ENCODE data around the gene CAD. TPM values are rescaled to one million over a fixed set of nuclear protein-coding genes. Genes with fewer than 3 reads are reported as not detected.
"Not testable (repeated sequence)": the region's sequence is repeated elsewhere in the genome, so short reads cannot be mapped to it uniquely, and the experiment has no call there.

Gene CAD
- total and polyA plus RNA-seq, 2 experiments from 2014 or later: 17.1 to 23.9 TPM

DNA sequence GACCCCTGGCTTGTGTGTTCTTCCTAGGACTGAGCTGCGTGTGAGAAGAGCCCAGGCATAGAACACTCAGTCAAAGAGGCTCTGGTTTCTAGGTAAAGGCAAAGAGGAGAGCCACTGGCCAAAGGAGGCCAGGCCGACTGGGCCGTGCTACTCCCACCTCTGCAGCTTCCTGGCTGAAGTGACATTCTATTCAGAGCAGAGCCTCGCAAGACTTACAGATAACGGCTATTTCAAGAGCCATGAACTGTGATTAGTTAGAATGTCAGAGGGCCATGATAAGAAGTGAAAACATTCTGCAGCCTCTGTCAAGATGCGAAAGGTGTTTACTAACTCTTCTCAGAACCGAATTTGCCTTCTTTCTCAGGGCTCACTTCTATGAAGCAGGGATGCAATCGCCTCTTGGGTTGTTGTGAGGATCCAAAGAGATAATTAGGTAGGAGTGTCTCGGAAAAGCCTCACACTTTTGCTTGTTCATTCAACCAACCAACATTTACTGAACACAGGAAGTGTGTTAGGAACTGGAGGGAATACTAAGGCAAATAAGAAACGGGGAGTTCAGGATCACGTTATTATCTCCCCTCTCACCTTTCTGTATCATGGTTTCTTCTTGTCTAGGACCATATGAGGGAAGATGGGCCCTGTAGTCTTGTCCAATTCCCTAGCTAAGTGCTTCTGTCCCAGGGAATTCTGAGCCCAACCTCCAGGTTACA is 54.6 kb downstream of the CAD start:
- H3K27ac ChIP-seq: no peak overlapping the region
- no peaks in the 10 kb centered on the region for H3K9me3 ChIP-seq (ENCODE audit: low read depth)
- no peak for DNase-seq
- H3F3A ChIP-seq (ENCODE audit: insufficient read depth): no peaks in the 10 kb centered on the region
- no peaks in the 10 kb centered on the region for H3K4me1 ChIP-seq (ENCODE audit: insufficient read depth)
- H2AFZ ChIP-seq: no peak overlapping the region
- no peak overlapping the region for H3K4me2 ChIP-seq (ENCODE audit: unreplicated experiment)
- H3K9ac ChIP-seq: no peak overlapping the region
- H3K36me3 ChIP-seq (ENCODE audit: low read depth): no peaks in the 10 kb centered on the region
- TF ChIP-seq EZH2 (IDR thresholded peaks at IDR 0.05; ENCODE audit: insufficient read depth, poor library complexity, severe bottlenecking) (no peak), EZH2phosphoT487 (IDR thresholded peaks at IDR 0.05; ENCODE audit: insufficient read depth, low read depth) (no peak)
- in situ Hi-C loops (cut with MboI): no loop called here
- no peaks in the 10 kb centered on the region for H4K20me1 ChIP-seq (ENCODE audit: insufficient read depth)
- no peaks in the 10 kb centered on the region for H3K79me2 ChIP-seq (ENCODE audit: insufficient read depth)
- no peak overlapping the region for H3K4me3 ChIP-seq
- 75 to 82% methylated on average over 11 of the region's 11 CpGs for WGBS, 2 experiments (ENCODE audit: low coverage in 1 of 2, low lambda C conversion rate in 2 of 2, missing lambda C conversion rate in 2 of 2)
- H3K9me2 ChIP-seq (ENCODE audit: insufficient read depth): no peaks in the 10 kb centered on the region
- H3K27me3 ChIP-seq (replicated peaks; ENCODE audit: insufficient read depth): peaks cover 12% of the 10 kb centered on the region

GRCh38 chr2:27272537-27273522 is 55.7 kb downstream of the CAD start:
- in situ Hi-C loops (cut with MboI): not testable (repeated sequence)

DNA sequence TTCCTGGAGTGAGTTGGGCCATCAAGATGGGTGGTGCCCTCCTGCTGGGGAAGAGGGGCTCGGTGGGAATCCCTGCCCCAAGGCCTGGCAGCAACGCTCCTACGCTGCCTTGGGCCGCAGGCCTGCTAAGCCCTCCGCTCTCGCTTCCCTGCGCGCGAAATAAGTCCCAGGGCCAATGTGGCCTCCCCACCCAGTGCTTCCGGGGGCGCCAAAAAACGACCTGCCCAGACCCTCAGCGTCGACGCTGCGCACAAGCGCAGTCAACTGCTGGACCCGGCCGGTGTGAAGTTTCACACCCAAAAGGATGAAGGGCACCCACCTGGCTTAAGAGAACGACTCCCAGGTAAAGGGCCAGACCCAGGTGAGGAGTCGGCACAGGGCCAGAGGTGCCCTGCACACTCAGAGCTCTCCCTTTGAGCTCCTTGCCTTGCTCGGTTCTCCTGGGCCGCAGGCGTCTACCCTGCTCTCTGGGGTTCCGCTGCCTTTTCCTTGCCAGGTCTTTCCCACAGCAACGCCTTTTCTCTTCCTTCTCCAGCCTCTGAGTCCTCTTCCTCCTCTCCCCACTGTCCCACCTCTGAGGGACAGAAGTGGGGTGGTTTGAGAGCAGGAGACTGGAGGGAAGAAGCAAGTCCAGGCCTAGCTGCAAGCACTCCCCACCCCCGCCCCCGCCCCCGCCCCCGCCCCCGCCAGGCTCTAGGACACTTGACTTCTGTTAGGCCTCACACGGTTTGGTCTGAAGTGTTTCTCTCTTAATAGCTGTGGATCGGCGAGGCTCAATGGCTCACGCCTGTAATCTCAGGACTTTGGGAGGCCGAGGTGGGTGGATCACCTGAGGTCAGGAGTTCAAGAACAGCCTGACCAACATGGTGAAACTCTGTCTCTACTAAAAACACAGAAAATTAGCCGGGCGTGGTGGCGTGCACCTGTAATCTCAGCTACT is 58.3 kb downstream of the CAD start, which contains the start of gene DNAJC5G:
Gene DNAJC5G (plus strand): TSS at position 223 of the 940 bp plus-strand sequence. CDS start 1,296 bp downstream, outside the sequence.
- H4K20me1 ChIP-seq (ENCODE audit: insufficient read depth): no peaks in the 10 kb centered on the region
- no peak within 1 kb of the TSS for H3K4me2 ChIP-seq (ENCODE audit: unreplicated experiment)
- no peaks in the 10 kb centered on the region for H3K36me3 ChIP-seq (ENCODE audit: low read depth)
- no peaks in the 10 kb centered on the region for H3F3A ChIP-seq (ENCODE audit: insufficient read depth)
- no peaks in the 10 kb centered on the region for H3K9me2 ChIP-seq (ENCODE audit: insufficient read depth)
- no peak within 1 kb of the TSS for H2AFZ ChIP-seq
- 70 to 71% methylated on average over 39 of the region's 39 CpGs for WGBS, 2 experiments (ENCODE audit: low coverage in 1 of 2, low lambda C conversion rate in 2 of 2, missing lambda C conversion rate in 2 of 2)
- TF ChIP-seq EZH2 (IDR thresholded peaks at IDR 0.05; ENCODE audit: insufficient read depth, poor library complexity, severe bottlenecking) (no peak), EZH2phosphoT487 (IDR thresholded peaks at IDR 0.05; ENCODE audit: insufficient read depth, low read depth) (no peak)
- no peaks in the 10 kb centered on the region for H3K9me3 ChIP-seq (ENCODE audit: low read depth)
- H3K4me3 ChIP-seq: no peak within 1 kb of the TSS
- H3K27me3 ChIP-seq (replicated peaks; ENCODE audit: insufficient read depth): peaks cover 7% of the 10 kb centered on the region
- no peak for DNase-seq
- H3K4me1 ChIP-seq (ENCODE audit: insufficient read depth): no peaks in the 10 kb centered on the region; the same call in 1 of the 2 replicates
- no peak within 1 kb of the TSS for H3K27ac ChIP-seq
- H3K79me2 ChIP-seq (ENCODE audit: insufficient read depth): no peaks in the 10 kb centered on the region
- in situ Hi-C loops (cut with MboI): no loop called here
- no peak within 1 kb of the TSS for H3K9ac ChIP-seq

More at GRCh38 chr2:27272537-27273522, 55.7 kb downstream of the CAD start:
- not testable (repeated sequence) for H3K79me2 ChIP-seq (ENCODE audit: insufficient read depth); H3K27ac ChIP-seq; H3K9ac ChIP-seq; H3K9me2 ChIP-seq (ENCODE audit: insufficient read depth); H3K9me3 ChIP-seq (ENCODE audit: low read depth); H2AFZ ChIP-seq; H4K20me1 ChIP-seq (ENCODE audit: insufficient read depth); H3K4me3 ChIP-seq; H3F3A ChIP-seq (ENCODE audit: insufficient read depth); H3K4me2 ChIP-seq (ENCODE audit: unreplicated experiment); H3K36me3 ChIP-seq (ENCODE audit: low read depth); DNase-seq; H3K4me1 ChIP-seq (ENCODE audit: insufficient read depth)
- WGBS, 2 experiments (ENCODE audit: low coverage in 1 of 2, low lambda C conversion rate in 2 of 2, missing lambda C conversion rate in 2 of 2): 58 to 66% methylated on average over 15 of the region's 15 CpGs
- peaks cover 11% of the 10 kb centered on the region for H3K27me3 ChIP-seq (replicated peaks; ENCODE audit: insufficient read depth)

DNA sequence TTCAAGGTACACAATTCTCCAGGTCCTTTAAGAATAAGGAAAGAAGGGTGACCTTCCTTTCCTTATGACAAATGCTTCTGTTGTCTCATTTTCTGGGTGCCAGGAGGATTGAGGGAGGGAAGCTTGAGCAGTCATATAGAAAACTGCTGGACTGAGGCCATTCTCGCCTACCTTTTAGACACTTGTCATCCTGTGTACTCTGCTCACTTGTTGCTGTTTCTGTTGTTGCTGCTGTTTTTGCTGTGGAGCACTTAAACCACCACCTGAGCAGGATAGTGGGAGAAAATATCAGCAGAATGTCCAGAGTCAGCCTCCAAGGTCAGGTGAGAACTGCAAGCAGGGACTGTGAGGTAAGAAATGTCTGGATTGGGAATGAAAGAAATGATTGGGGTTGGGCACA is 60.8 kb downstream of the CAD start:
- Histone ChIP-seq H3K36me3 (ENCODE audit: low read depth) (no peaks in the 10 kb centered on the region), H3K27me3 (replicated peaks; ENCODE audit: insufficient read depth) (peaks cover 7% of the 10 kb centered on the region), H3K9me2 (ENCODE audit: insufficient read depth) (no peaks in the 10 kb centered on the region), H3K4me2 (ENCODE audit: unreplicated experiment) (no peak overlapping the region), H3F3A (ENCODE audit: insufficient read depth) (0 out of 2 replicates have a peak, but pooled peaks cover 3% of the 10 kb centered on the region), H3K4me3 (no peak overlapping the region), H3K27ac (no peak overlapping the region), H3K4me1 (ENCODE audit: insufficient read depth) (peaks cover 18% of the 10 kb centered on the region), H3K9me3 (ENCODE audit: low read depth) (no peaks in the 10 kb centered on the region), H3K79me2 (ENCODE audit: insufficient read depth) (no peaks in the 10 kb centered on the region), H3K9ac (no peak overlapping the region), H4K20me1 (ENCODE audit: insufficient read depth) (no peaks in the 10 kb centered on the region), H2AFZ (no peak overlapping the region)
- no peak for TF ChIP-seq EZH2 (IDR thresholded peaks at IDR 0.05; ENCODE audit: insufficient read depth, poor library complexity, severe bottlenecking)
- TF ChIP-seq EZH2phosphoT487 (IDR thresholded peaks at IDR 0.05; ENCODE audit: insufficient read depth, low read depth): no peak
- 26 to 40% methylated on average over 1 of the region's 1 CpG for WGBS, 2 experiments (ENCODE audit: low coverage in 1 of 2, low lambda C conversion rate in 2 of 2, missing lambda C conversion rate in 2 of 2)
- in situ Hi-C loops (cut with MboI): no loop called here
- no peak for DNase-seq

Measured in GM23248 (cell line).